Panc1 (cell line): Measurements from ENCODE around the gene C1orf210. TPM values are rescaled to one million over a fixed set of nuclear protein-coding genes. Genes with fewer than 3 reads are reported as not detected.

ENCODE experiments used
- ATAC-seq: fragments of 200-7000 bp; cut with Tn5 transposase; 2 replicates; pipeline ENCODE4 v1.9.1; 2020; ENCODE audit warnings: mild to moderate bottlenecking, moderate library complexity
- BruUV-seq: library from RNA; stranded (reverse); fragments of 400-500 nt; replicated peaks from 2 replicates; lab custom pipeline; 2021; lab: Mats Ljungman, UMichigan
- CTCF ChIA-PET: fragments of 300-600 bp; sonication (Branson Sonifier 250); formaldehyde crosslinking; loops from one replicate; lab custom pipeline; 2022; ENCODE audit warnings: antibody characterized with exemption; lab: Charles Lee
- POLR2A ChIA-PET: fragments of 300-600 bp; sonication (Branson Sonifier 250); formaldehyde crosslinking; loops from one replicate; lab custom pipeline; 2022; ENCODE audit warnings: antibody characterized with exemption; lab: Charles Lee
- DNase-seq: peaks from one replicate; pipeline ENCODE4 v3.0.0-alpha.2; 2010; ENCODE audit warnings: low read depth, low spot score
- H3K27ac ChIP-seq: 2 replicates; pipeline ENCODE4 v1.5.1; 2011; ENCODE audit warnings: mild to moderate bottlenecking, low read length, inconsistent platforms
- H3K27me3 ChIP-seq: fragments of 200-500 bp; sonication (Bioruptor generic); 2 replicates; pipeline ENCODE4 v1.6.0; 2014; ENCODE audit warnings: low read length, inconsistent platforms; ENCODE audit not compliant: control insufficient read depth, insufficient read depth
- H3K36me3 ChIP-seq: fragments of 200-500 bp; sonication (Bioruptor generic); 2 replicates; pipeline ENCODE4 v1.5.1; 2014; ENCODE audit warnings: inconsistent platforms, mild to moderate bottlenecking, low read length, moderate library complexity; ENCODE audit not compliant: control insufficient read depth, insufficient read depth
- H3K4me1 ChIP-seq: 2 replicates; pipeline ENCODE4 v1.5.1; 2011; ENCODE audit warnings: inconsistent platforms, mild to moderate bottlenecking, low read length, moderate library complexity; ENCODE audit not compliant: control insufficient read depth, insufficient read depth
- H3K4me3 ChIP-seq, 2 experiments: 2 replicates each; pipeline ENCODE4 v1.5.1; 2011 to 2012; ENCODE audit warnings: low read depth in 2 of 2, low read length in 2 of 2, mild to moderate bottlenecking in 2 of 2, inconsistent platforms in 1 of 2, moderate library complexity in 1 of 2
- H3K9me3 ChIP-seq: fragments of 200-500 bp; sonication (Bioruptor generic); 2 replicates; pipeline ENCODE4 v1.5.1; 2014; ENCODE audit warnings: low read depth, mild to moderate bottlenecking, inconsistent platforms, low read length, moderate library complexity; ENCODE audit not compliant: control insufficient read depth, insufficient read depth
- POLR2AphosphoS5 ChIP-seq: IDR thresholded peaks from 2 replicates; pipeline ENCODE4 v1.6.1; 2012; ENCODE audit warnings: mild to moderate bottlenecking, low read depth, low read length, moderate library complexity
- REST ChIP-seq, 2 experiments: IDR thresholded peaks; 2 replicates each; pipeline ENCODE4 v1.6.1; 2011 to 2012; ENCODE audit warnings: low read depth in 2 of 2, control low read depth in 1 of 2, low read length in 1 of 2, mild to moderate bottlenecking in 1 of 2, moderate library complexity in 1 of 2; ENCODE audit not compliant: insufficient read depth in 1 of 2
- SIN3A ChIP-seq: IDR thresholded peaks from 2 replicates; pipeline ENCODE4 v1.6.1; 2012; ENCODE audit warnings: low read depth, mild to moderate bottlenecking, low read length, moderate library complexity, borderline replicate concordance; ENCODE audit not compliant: insufficient read depth
- TCF7L2 ChIP-seq: IDR thresholded peaks from 2 replicates; pipeline ENCODE4 v1.6.1; 2011; ENCODE audit warnings: mild to moderate bottlenecking, low read depth, low read length, inconsistent platforms
- in situ Hi-C: cut with HindIII; loops from 2 replicates; pipeline ENCODE4 v1.10.0; 2016; ENCODE audit warnings: low sequenced_read_pairs, low pct_unique_long_range_greater_than_20kb
- intact Hi-C: fragments of 100-400 bp; cut with micrococcal nuclease; formaldehyde crosslinking; loops from one replicate; pipeline ENCODE4 v1.10.0; 2022; ENCODE audit not compliant: unreplicated experiment
- total RNA-seq: library from RNA; stranded (reverse); gene quantifications from one replicate; pipeline ENCODE4 v1.2.1, GENCODE V29; 2021; ENCODE audit not compliant: unreplicated experiment
- TF ChIP-seq, protein P1 (sequence below): fragments of 450-650 bp; IDR thresholded peaks from 2 replicates; pipeline ENCODE4 v1.5.1; 2017; ENCODE audit warnings: mild to moderate bottlenecking

The C1orf210 gene
- total RNA-seq, 1 experiment from 2014 or later = not detected

GRCh38 chr1:43280692-43281091 lies 4.7 kb downstream of the C1orf210 start:
- intact Hi-C loops = no loop called here
- no peaks in the 10 kb centered on the region for H3K36me3 ChIP-seq
- no peaks in the 10 kb centered on the region for H3K9me3 ChIP-seq
- H3K27me3 ChIP-seq = no peaks in the 10 kb centered on the region
- TF ChIP-seq TCF7L2 = no peak
- no peak for TF ChIP-seq POLR2AphosphoS5
- TF ChIP-seq, protein P1, sequence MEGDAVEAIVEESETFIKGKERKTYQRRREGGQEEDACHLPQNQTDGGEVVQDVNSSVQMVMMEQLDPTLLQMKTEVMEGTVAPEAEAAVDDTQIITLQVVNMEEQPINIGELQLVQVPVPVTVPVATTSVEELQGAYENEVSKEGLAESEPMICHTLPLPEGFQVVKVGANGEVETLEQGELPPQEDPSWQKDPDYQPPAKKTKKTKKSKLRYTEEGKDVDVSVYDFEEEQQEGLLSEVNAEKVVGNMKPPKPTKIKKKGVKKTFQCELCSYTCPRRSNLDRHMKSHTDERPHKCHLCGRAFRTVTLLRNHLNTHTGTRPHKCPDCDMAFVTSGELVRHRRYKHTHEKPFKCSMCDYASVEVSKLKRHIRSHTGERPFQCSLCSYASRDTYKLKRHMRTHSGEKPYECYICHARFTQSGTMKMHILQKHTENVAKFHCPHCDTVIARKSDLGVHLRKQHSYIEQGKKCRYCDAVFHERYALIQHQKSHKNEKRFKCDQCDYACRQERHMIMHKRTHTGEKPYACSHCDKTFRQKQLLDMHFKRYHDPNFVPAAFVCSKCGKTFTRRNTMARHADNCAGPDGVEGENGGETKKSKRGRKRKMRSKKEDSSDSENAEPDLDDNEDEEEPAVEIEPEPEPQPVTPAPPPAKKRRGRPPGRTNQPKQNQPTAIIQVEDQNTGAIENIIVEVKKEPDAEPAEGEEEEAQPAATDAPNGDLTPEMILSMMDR = no peak
- TF ChIP-seq REST (IDR thresholded peaks at IDR 0.05; ENCODE audit: insufficient read depth in 1 of 2, low read depth in 2 of 2, low read length in 1 of 2) = no peak
- TF ChIP-seq SIN3A = no peak
- ChIA-PET CTCF (interaction anchor here (0.7 kb wide), 1 partner anchor 77 kb away, joined by 13 read pairs; no protein-coding TSS in a partner anchor), POLR2A (no interaction called here)
- H3K4me1 ChIP-seq = no peaks in the 10 kb centered on the region
- DNase-seq (no peak), ATAC-seq (no peak)
- no TSS peak for BruUV-seq
- no peak overlapping the region for H3K27ac ChIP-seq
- in situ Hi-C loops = no loop called here
- no peak overlapping the region for H3K4me3 ChIP-seq

DNA sequence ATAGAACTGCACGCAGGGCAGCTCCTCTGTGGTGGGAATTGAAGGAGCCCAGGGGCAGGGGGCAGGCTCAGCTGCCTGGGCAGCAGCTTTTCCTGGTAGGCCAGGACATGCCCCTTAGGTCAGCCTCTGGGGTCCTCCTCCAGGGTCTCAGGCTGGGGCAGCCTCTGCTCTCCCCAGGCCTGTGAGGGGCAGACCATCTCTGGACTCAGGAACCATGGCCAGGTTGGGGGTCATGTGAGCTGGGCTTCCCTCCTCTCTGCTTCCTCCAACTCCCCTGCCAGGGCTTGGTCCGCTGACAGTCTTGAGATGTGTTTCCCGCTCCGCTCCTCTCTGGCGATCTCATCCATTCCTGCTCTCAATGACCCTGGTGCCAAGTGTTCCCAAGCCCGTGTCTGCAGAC lies 5.7 kb downstream of the C1orf210 start:
- POLR2A ChIA-PET = no interaction called here
- TF ChIP-seq POLR2AphosphoS5 (no peak), REST (IDR thresholded peaks at IDR 0.05; ENCODE audit: insufficient read depth in 1 of 2, low read depth in 2 of 2, low read length in 1 of 2) (no peak), SIN3A (no peak), TCF7L2 (no peak)
- TF ChIP-seq, protein P1 = no peak
- Histone ChIP-seq H3K27ac (no peak overlapping the region), H3K9me3 (no peaks in the 10 kb centered on the region), H3K36me3 (no peaks in the 10 kb centered on the region), H3K4me3 (no peak overlapping the region), H3K27me3 (no peaks in the 10 kb centered on the region), H3K4me1 (no peaks in the 10 kb centered on the region)
- no peak for DNase-seq
- in situ Hi-C loops (no loop called here), intact Hi-C loops (no loop called here)
- no TSS peak for BruUV-seq
- CTCF ChIA-PET = no interaction called here
- ATAC-seq = no peak
